ENCODE results near the gene DAAM1. TPM values are rescaled to one million over a fixed set of nuclear protein-coding genes. Genes with fewer than 3 reads are reported as not detected.

Gene DAAM1
- total RNA-seq, 1 experiment from 2014 or later = 13.3 TPM

DNA sequence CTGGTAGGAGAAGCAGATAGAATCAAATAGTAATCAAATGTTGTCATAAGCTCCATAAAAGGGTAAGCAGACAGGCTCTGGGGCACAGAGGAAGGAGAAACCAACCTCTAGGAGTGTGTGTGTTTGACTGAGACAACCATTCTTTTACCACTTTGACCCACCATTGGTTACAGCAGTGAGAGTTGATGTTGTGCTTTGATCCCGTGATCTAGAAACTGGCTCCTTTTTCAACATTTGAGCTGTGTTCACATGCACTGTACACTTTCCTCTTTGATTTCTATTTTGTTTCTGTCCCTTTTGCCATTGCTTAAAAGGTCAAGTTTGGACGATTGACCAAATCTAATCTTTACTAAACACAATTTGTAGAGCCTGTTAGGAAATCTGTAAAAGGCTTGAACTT lies 108.0 kb downstream of the DAAM1 start:
- BruUV-seq (replicated peaks) = no TSS peak

DNA sequence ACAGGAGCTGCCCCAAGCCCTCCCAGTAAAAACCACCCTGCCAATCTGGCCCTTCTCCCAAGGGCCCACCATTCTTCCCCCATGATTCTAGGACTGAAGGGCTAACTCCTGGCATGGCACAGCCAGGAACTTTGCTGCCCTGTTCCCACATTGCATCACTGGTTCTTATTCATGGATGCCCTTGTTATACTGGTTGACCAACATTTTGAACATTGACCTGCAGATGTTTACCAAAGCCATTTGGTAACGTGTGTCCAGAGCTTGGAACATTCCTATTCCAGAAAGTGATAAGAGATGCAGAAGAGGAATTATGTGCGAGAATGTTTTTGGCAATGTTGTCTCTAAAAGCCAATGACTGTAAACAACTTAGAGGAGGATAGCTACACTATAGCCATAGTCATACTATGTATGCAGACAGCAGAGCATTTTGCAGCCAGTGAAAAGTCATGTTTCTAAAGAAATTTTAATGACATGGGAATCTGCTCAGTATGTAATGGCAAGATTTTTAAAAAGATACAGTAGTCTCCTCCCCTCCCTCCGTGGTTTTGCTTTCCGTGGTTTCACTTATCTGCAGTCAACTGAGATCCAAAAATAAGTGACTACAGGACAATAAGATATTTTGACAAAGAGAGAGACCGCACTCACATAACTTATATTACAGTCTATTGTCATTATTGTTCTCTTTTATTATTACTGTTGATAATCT lies 108.8 kb downstream of the DAAM1 start:
- H3K27me3 ChIP-seq (ENCODE audit: control insufficient read depth, insufficient read depth, low read length) = no peaks in the 10 kb centered on the region
- intact Hi-C loops (cut with micrococcal nuclease; ENCODE audit: unreplicated experiment) (no loop called here), in situ Hi-C loops (cut with HindIII; ENCODE audit: low pct_unique_long_range_greater_than_20kb, low sequenced_read_pairs) (no loop called here)
- no peaks in the 10 kb centered on the region for H3K4me1 ChIP-seq (ENCODE audit: control insufficient read depth, insufficient read depth, low read length)
- no peak overlapping the region for H3K27ac ChIP-seq (ENCODE audit: low read length)
- CTCF ChIA-PET = no interaction called here
- POLR2A ChIA-PET = no interaction called here
- ATAC-seq (no peak), DNase-seq (ENCODE audit: low read depth, low spot score) (no peak)
- BruUV-seq (replicated peaks) = no TSS peak
- no peaks in the 10 kb centered on the region for H3K36me3 ChIP-seq (ENCODE audit: control insufficient read depth, insufficient read depth, low read length)
- H3K9me3 ChIP-seq (ENCODE audit: control insufficient read depth, insufficient read depth, low read depth, low read length) = no peaks in the 10 kb centered on the region
- no peak overlapping the region for H3K4me3 ChIP-seq (ENCODE audit: low read depth in 2 of 2, low read length in 2 of 2)
- TF ChIP-seq POLR2AphosphoS5 (IDR thresholded peaks at IDR 0.05; ENCODE audit: low read depth, low read length) = no peak
- TF ChIP-seq REST (IDR thresholded peaks at IDR 0.05; ENCODE audit: insufficient read depth in 1 of 2, low read depth in 2 of 2, low read length in 1 of 2) = no peak
- no peak for TF ChIP-seq TCF7L2 (IDR thresholded peaks at IDR 0.05; ENCODE audit: low read depth, low read length)
- TF ChIP-seq SIN3A (IDR thresholded peaks at IDR 0.05; ENCODE audit: borderline replicate concordance, insufficient read depth, low read depth, low read length) = no peak
- TF ChIP-seq, protein P1, sequence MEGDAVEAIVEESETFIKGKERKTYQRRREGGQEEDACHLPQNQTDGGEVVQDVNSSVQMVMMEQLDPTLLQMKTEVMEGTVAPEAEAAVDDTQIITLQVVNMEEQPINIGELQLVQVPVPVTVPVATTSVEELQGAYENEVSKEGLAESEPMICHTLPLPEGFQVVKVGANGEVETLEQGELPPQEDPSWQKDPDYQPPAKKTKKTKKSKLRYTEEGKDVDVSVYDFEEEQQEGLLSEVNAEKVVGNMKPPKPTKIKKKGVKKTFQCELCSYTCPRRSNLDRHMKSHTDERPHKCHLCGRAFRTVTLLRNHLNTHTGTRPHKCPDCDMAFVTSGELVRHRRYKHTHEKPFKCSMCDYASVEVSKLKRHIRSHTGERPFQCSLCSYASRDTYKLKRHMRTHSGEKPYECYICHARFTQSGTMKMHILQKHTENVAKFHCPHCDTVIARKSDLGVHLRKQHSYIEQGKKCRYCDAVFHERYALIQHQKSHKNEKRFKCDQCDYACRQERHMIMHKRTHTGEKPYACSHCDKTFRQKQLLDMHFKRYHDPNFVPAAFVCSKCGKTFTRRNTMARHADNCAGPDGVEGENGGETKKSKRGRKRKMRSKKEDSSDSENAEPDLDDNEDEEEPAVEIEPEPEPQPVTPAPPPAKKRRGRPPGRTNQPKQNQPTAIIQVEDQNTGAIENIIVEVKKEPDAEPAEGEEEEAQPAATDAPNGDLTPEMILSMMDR (IDR thresholded peaks at IDR 0.05) = no peak

More for the DNA sequence above, 108.0 kb downstream of the DAAM1 start:
- H3K36me3 ChIP-seq (ENCODE audit: control insufficient read depth, insufficient read depth, low read length) = no peaks in the 10 kb centered on the region
- in situ Hi-C loops (cut with HindIII; ENCODE audit: low pct_unique_long_range_greater_than_20kb, low sequenced_read_pairs) = no loop called here
- no peak for TF ChIP-seq TCF7L2 (IDR thresholded peaks at IDR 0.05; ENCODE audit: low read depth, low read length)
- no peak for TF ChIP-seq SIN3A (IDR thresholded peaks at IDR 0.05; ENCODE audit: borderline replicate concordance, insufficient read depth, low read depth, low read length)
- TF ChIP-seq REST (IDR thresholded peaks at IDR 0.05; ENCODE audit: insufficient read depth in 1 of 2, low read depth in 2 of 2, low read length in 1 of 2) = no peak
- TF ChIP-seq, protein P1 (IDR thresholded peaks at IDR 0.05) = no peak
- TF ChIP-seq POLR2AphosphoS5 (IDR thresholded peaks at IDR 0.05; ENCODE audit: low read depth, low read length) = no peak
- no peak overlapping the region for H3K27ac ChIP-seq (ENCODE audit: low read length)
- no peak overlapping the region for H3K4me3 ChIP-seq (ENCODE audit: low read depth in 2 of 2, low read length in 2 of 2)
- H3K4me1 ChIP-seq (ENCODE audit: control insufficient read depth, insufficient read depth, low read length) = no peaks in the 10 kb centered on the region
- intact Hi-C loops (cut with micrococcal nuclease; ENCODE audit: unreplicated experiment) = no loop called here
- no peaks in the 10 kb centered on the region for H3K9me3 ChIP-seq (ENCODE audit: control insufficient read depth, insufficient read depth, low read depth, low read length)
- CTCF ChIA-PET = no interaction called here
- ATAC-seq = no peak
- no peak for DNase-seq (ENCODE audit: low read depth, low spot score)
- POLR2A ChIA-PET = no interaction called here
- H3K27me3 ChIP-seq (ENCODE audit: control insufficient read depth, insufficient read depth, low read length) = no peaks in the 10 kb centered on the region

Measured in Panc1 (cell line).